GM12878 (cell line): Measurements from ENCODE around the gene HNRNPDL. TPM values are rescaled to one million over a fixed set of nuclear protein-coding genes. Genes with fewer than 3 reads are reported as not detected.
"Not testable (repeated sequence)": the region's sequence is repeated elsewhere in the genome, so short reads cannot be mapped to it uniquely, and the experiment has no call there.

ENCODE experiments used
- ATAC-seq: fragments of 200-7000 bp; cut with Tn5 transposase; 3 replicates; pipeline ENCODE4 v1.9.1; 2020; ENCODE audit warnings: mild to moderate bottlenecking, moderate library complexity
- BruUV-seq: library from RNA; stranded (reverse); fragments of 400-500 nt; replicated peaks from 2 replicates; lab custom pipeline; 2021; lab: Mats Ljungman, UMichigan
- CTCF ChIA-PET: fragments of 300-600 bp; sonication (Branson Sonifier 250); formaldehyde crosslinking; extraction: SDS; loops from one replicate; lab custom pipeline; 2021; ENCODE audit warnings: inconsistent platforms; lab: Yijun Ruan, JAX
- POLR2A ChIA-PET: fragments of 350-600 bp; formaldehyde crosslinking; extraction: SDS; loops from one replicate; lab custom pipeline; 2021; ENCODE audit warnings: inconsistent platforms; lab: Charles Lee
- RAD21 ChIA-PET: fragments of 300-600 bp; sonication (Branson Sonifier 250); formaldehyde crosslinking; loops from one replicate; lab custom pipeline; 2023; ENCODE audit warnings: antibody characterized with exemption; ENCODE audit not compliant: unreplicated experiment; lab: Charles Lee
- SMC1A ChIA-PET: fragments of 300-600 bp; sonication (Branson Sonifier 250); formaldehyde crosslinking; loops from one replicate; lab custom pipeline; 2023; ENCODE audit not compliant: unreplicated experiment, uncharacterized antibody; lab: Charles Lee
- DNase-seq: peaks from one replicate; pipeline ENCODE4 v3.0.0-alpha.2; 2011; ENCODE audit warnings: low read depth, low spot score
- FAIRE-seq: peaks from 3 replicates; lab custom pipeline; 2011; peaks lifted over from hg19 to GRCh38; lab: Jason Lieb, UNC
- H2AFZ ChIP-seq: 2 replicates; pipeline ENCODE4 v1.6.0; 2011; ENCODE audit warnings: low read depth, low read length, control low read depth; ENCODE audit not compliant: control insufficient read depth
- H3K27ac ChIP-seq: 2 replicates; pipeline ENCODE4 v1.5.1; 2011; ENCODE audit warnings: control low read depth; ENCODE audit not compliant: control insufficient read depth, insufficient read depth
- H3K27me3 ChIP-seq, 2 experiments: replicated peaks in 1 of 2; 2 replicates each; pipeline versions ENCODE4 v1.6.0 to v1.6.1; 2011; ENCODE audit warnings: low read length in 1 of 2; ENCODE audit not compliant: control insufficient read depth in 2 of 2, insufficient read depth in 2 of 2
- H3K36me3 ChIP-seq, 2 experiments: 2 replicates each; pipeline ENCODE4 v1.5.1; 2011; ENCODE audit warnings: low read length in 1 of 2; ENCODE audit not compliant: control insufficient read depth in 2 of 2, insufficient read depth in 2 of 2
- H3K4me1 ChIP-seq: 2 replicates; pipeline ENCODE4 v1.6.1; 2011; ENCODE audit warnings: mild to moderate bottlenecking, low read length, moderate library complexity, mixed read lengths; ENCODE audit not compliant: control insufficient read depth, insufficient read depth
- H3K4me2 ChIP-seq: 2 replicates; pipeline ENCODE4 v1.6.0; 2011; ENCODE audit warnings: control low read depth; ENCODE audit not compliant: control insufficient read depth, insufficient read depth
- H3K4me3 ChIP-seq: fragments of 200-600 bp; sonication (generic); 2 replicates; pipeline ENCODE4 v1.5.1; 2016
- H3K79me2 ChIP-seq: 2 replicates; pipeline ENCODE4 v1.6.0; 2011; ENCODE audit warnings: low read length; ENCODE audit not compliant: control insufficient read depth, insufficient read depth
- H3K9ac ChIP-seq: 2 replicates; pipeline ENCODE4 v1.8.0; 2011; ENCODE audit warnings: low read length, control low read depth, mixed read lengths; ENCODE audit not compliant: control insufficient read depth, insufficient read depth
- H3K9me3 ChIP-seq: replicated peaks from 3 replicates; pipeline ENCODE4 v1.5.1; 2011; ENCODE audit warnings: mild to moderate bottlenecking, low read length; ENCODE audit not compliant: control insufficient read depth, insufficient read depth
- H4K20me1 ChIP-seq: 2 replicates; pipeline ENCODE4 v1.6.0; 2011; ENCODE audit not compliant: control insufficient read depth, insufficient read depth
- CHD2 ChIP-seq: IDR thresholded peaks from 2 replicates; pipeline ENCODE4 v1.6.1; 2011; ENCODE audit warnings: low read depth, low read length, improper control_type of control experiment, borderline replicate concordance
- E4F1 ChIP-seq: fragments of 450-650 bp; IDR thresholded peaks from 2 replicates; pipeline ENCODE4 v1.6.1; 2018; ENCODE audit warnings: borderline replicate concordance, mild to moderate bottlenecking; ENCODE audit not compliant: partially characterized antibody
- ELK1 ChIP-seq: IDR thresholded peaks from 2 replicates; pipeline ENCODE4 v1.6.1; 2012; ENCODE audit warnings: low read depth, low read length, improper control_type of control experiment
- FOS ChIP-seq: IDR thresholded peaks from 3 replicates; pipeline ENCODE4 v1.6.1; 2011; ENCODE audit warnings: borderline replicate concordance; ENCODE audit not compliant: insufficient read length; ENCODE audit errors: extremely low read depth
- FOXM1 ChIP-seq: IDR thresholded peaks from 2 replicates; pipeline ENCODE4 v1.6.1; 2012; ENCODE audit warnings: low read depth, mild to moderate bottlenecking, inconsistent platforms, low read length, moderate library complexity
- GABPA ChIP-seq: IDR thresholded peaks from 2 replicates; pipeline ENCODE4 v1.6.1; 2014; ENCODE audit warnings: antibody characterized with exemption, low read depth, mild to moderate bottlenecking, inconsistent platforms
- MLLT1 ChIP-seq: fragments of 450-650 bp; IDR thresholded peaks from 2 replicates; pipeline ENCODE4 v1.6.1; 2016; ENCODE audit warnings: mild to moderate bottlenecking
- POLR2A ChIP-seq: IDR thresholded peaks from 2 replicates; pipeline ENCODE4 v1.6.1; 2011; ENCODE audit warnings: low read depth, mild to moderate bottlenecking, low read length
- POLR2AphosphoS5 ChIP-seq: IDR thresholded peaks from 2 replicates; pipeline ENCODE4 v1.6.1; 2011; ENCODE audit warnings: mild to moderate bottlenecking, low read length, inconsistent platforms
- SIN3A ChIP-seq: IDR thresholded peaks from 2 replicates; pipeline ENCODE4 v1.6.1; 2012; ENCODE audit warnings: low read depth, low read length, improper control_type of control experiment
- ZNF24 ChIP-seq: fragments of 450-650 bp; IDR thresholded peaks from 2 replicates; pipeline ENCODE4 v1.6.1; 2017; ENCODE audit warnings: antibody characterized with exemption, mild to moderate bottlenecking
- WGBS: methylation state at CpG from one replicate; pipeline ENCODE4 v1.1.6; 2016; ENCODE audit warnings: low lambda C conversion rate; ENCODE audit not compliant: insufficient replicate concordance, insufficient coverage; ENCODE audit errors: missing lambda C conversion rate; 5-methylcytosine and 5-hydroxymethylcytosine counted together
- in situ Hi-C: fragments of 300-500 bp; cut with MboI; formaldehyde crosslinking; loops from 9 replicates; pipeline ENCODE4 v1.14.3; 2018; ENCODE audit warnings: mixed read lengths
- intact Hi-C: fragments of 100-400 bp; cut with micrococcal nuclease; formaldehyde crosslinking; loops from one replicate; pipeline ENCODE4 v1.14.2; 2022; ENCODE audit not compliant: unreplicated experiment
- polyA plus RNA-seq, 11 experiments: library from polyadenylated mRNA; depleted of rRNA in 4 of 11; unstranded in 6 of 11; stranded (reverse) in 5 of 11; fragments of >200 nt; fragmentation: Nextera tagmentation in 4 of 11; fragmentation: Illumina TruSeq in 1 of 11; extraction: Ambion mirVana in 4 of 11; extraction: Trizol in 1 of 11; gene quantifications; 1 replicate in 1 of 11; 2 replicates in 10 of 11; pipeline versions ENCODE4 v1.2.1 to v1.2.3, GENCODE V29; 2011 to 2016; ENCODE audit warnings: inconsistent platforms in 2 of 11, missing spikeins in 2 of 11, low read depth in 1 of 11
- total RNA-seq, 4 experiments: library from RNA; depleted of rRNA in 3 of 4; stranded (reverse); fragments of >200 nt in 3 of 4; fragmentation: Illumina TruSeq in 1 of 4; extraction: Trizol in 1 of 4; gene quantifications; 2 replicates each; pipeline versions ENCODE4 v1.2.1 to v1.2.3, GENCODE V29; 2013 to 2021

Gene HNRNPDL
- total and polyA plus RNA-seq, 10 of the 15 experiments (the other 5 are each of a cell fraction or from before 2014, with no cell fraction given): 217 to 510 (median 345) TPM

GRCh38 chr4:82394896-82395295 is 35.4 kb downstream of the HNRNPDL start:
- H3K9ac ChIP-seq: no peak overlapping the region
- SMC1A ChIA-PET: interaction anchor here (1.2 kb wide), 1 partner anchor 22 kb away, joined by 3 read pairs; no protein-coding TSS in a partner anchor
- TF ChIP-seq CHD2 (no peak), POLR2A (no peak), FOXM1 (no peak), E4F1 (no peak), SIN3A (no peak), MLLT1 (no peak), POLR2AphosphoS5 (no peak), FOS (no peak), ELK1 (no peak), GABPA (no peak), ZNF24 (no peak)
- TF ChIP-seq, all 136 proteins: peak for 0
- WGBS: 4% methylated on average over 3 of the region's 3 CpGs
- in situ Hi-C loops: no loop called here
- no peak overlapping the region for H2AFZ ChIP-seq
- FAIRE-seq (no peak), ATAC-seq (no peak), DNase-seq (no peak)
- no peaks in the 10 kb centered on the region for H3K9me3 ChIP-seq
- POLR2A ChIA-PET: no interaction called here
- H3K4me3 ChIP-seq: no peak overlapping the region
- CTCF ChIA-PET: interaction anchor here (0.6 kb wide), 1 partner anchor 15 kb away, joined by 3 read pairs; no protein-coding TSS in a partner anchor
- no peaks in the 10 kb centered on the region for H4K20me1 ChIP-seq
- no peak overlapping the region for H3K27ac ChIP-seq
- no peaks in the 10 kb centered on the region for H3K27me3 ChIP-seq
- no peaks in the 10 kb centered on the region for H3K4me1 ChIP-seq
- no peaks in the 10 kb centered on the region for H3K79me2 ChIP-seq
- BruUV-seq: no TSS peak
- RAD21 ChIA-PET: no interaction called here
- no peaks in the 10 kb centered on the region for H3K36me3 ChIP-seq
- no peak overlapping the region for H3K4me2 ChIP-seq
- intact Hi-C loops: no loop called here

- CTCF ChIA-PET, H4K20me1 ChIP-seq, H3K4me3 ChIP-seq, H3K4me2 ChIP-seq, POLR2A ChIA-PET, H3K4me1 ChIP-seq, in situ Hi-C loops, H3K9ac ChIP-seq, H3K79me2 ChIP-seq, FAIRE-seq, BruUV-seq, H2AFZ ChIP-seq, H3K27me3 ChIP-seq, RAD21 ChIA-PET, intact Hi-C loops, H3K9me3 ChIP-seq, ATAC-seq, H3K36me3 ChIP-seq, DNase-seq, H3K27ac ChIP-seq: not testable (repeated sequence)
- 84% methylated on average over 9 of the region's 9 CpGs for WGBS
- SMC1A ChIA-PET: interaction anchor here (0.8 kb wide), 1 partner anchor 29 kb away, joined by 3 read pairs; no protein-coding TSS in a partner anchor
Observed at GRCh38 chr4:82390061-82390460, 40.2 kb downstream of the HNRNPDL start.
